D721Med (cell line): Measurements from ENCODE around the gene WSB1.

Experiments used
- DNase-seq: peaks from one replicate; pipeline ENCODE4 v3.0.0; 2011; ENCODE audit warnings: low spot score; ENCODE audit not compliant: insufficient read length
- FAIRE-seq: peaks from 2 replicates; lab custom pipeline; 2011; peaks lifted over from hg19 to GRCh38; lab: Jason Lieb, UNC
- CTCF ChIP-seq: IDR thresholded peaks from 2 replicates; pipeline ENCODE4 v1.5.1; 2012; ENCODE audit warnings: mild to moderate bottlenecking, control low read depth; ENCODE audit not compliant: insufficient read depth; ENCODE audit errors: missing control alignments

Gene WSB1

DNA sequence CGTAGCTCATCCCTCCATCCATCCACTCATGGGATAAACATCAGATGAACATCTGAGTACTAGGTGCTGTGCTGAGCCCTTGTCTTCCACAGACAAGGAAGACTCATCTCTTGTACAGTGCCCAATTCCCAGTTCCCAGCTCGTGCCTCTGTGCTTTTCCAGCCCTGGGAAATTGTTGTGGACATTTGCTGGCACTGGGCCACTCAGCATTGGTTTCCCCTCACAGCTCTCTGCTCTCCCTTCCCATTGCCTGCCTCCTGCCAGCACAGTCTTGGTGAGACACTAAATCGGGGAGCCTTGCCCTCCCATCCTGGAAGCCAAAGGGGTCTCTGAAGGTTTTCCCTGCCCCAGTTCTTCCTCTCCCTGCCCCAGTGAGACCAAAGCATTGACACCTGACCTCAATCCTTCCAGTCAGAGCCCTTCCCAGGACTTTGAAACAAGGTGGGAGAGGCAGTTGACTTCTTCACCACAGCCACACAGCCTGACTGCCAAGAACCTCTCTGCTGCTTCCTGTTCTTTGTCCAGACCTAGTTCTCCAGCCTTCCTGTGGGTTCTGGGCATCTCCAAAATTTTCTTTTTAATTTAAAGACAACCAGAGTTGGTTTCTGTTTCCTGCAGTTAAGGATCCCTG, 50.2 kb downstream of the WSB1 start:
- TF ChIP-seq CTCF = no peak
- DNase-seq = no peak
- FAIRE-seq = no peak

DNA sequence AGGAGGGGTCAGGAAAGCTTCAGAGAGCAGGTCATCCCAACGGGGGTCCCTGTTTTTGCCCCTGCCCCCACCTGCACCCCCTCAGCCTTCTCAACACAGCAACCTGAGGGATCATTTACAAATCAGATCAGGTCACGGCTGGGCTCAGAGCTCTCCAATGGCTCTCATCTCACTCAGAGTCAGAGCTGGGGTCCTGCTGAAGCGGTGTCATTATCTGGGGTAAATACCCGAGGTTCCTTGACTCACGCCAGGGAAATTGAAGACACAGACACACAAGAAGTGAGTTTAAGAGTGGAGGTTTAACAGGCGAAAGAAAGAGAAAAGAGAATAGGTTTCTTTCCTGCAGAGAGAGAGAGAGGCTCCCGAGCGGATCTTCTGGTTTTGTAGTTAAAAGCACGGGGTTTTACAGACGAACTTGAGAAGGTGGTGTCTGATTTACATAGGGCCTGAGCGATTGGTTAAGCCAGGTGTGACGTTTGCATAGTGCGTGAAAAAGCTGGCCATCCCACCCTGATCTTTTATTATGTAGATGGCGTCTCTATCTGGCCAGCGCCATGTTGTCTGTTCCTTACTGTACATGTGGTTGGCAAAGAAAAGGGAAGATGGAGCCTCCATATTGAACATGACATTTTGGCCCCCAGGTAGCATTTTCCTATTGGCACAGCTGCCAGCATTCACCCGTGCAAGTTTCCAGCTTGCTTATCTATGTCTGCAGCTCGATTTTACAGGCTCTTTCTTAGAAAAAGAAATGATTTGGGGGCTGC, 51.4 kb downstream of the WSB1 start:
- no peak for TF ChIP-seq CTCF
- DNase-seq (no peak), FAIRE-seq (no peak)

GRCh38 chr17:27346228-27346899, 52.5 kb downstream of the WSB1 start:
- TF ChIP-seq CTCF = no peak
- DNase-seq = no peak
- FAIRE-seq = no peak

- DNase-seq (no peak), FAIRE-seq (no peak)
- no peak for TF ChIP-seq CTCF
Observed at GRCh38 chr17:27348196-27348595, 54.3 kb downstream of the WSB1 start.

DNA sequence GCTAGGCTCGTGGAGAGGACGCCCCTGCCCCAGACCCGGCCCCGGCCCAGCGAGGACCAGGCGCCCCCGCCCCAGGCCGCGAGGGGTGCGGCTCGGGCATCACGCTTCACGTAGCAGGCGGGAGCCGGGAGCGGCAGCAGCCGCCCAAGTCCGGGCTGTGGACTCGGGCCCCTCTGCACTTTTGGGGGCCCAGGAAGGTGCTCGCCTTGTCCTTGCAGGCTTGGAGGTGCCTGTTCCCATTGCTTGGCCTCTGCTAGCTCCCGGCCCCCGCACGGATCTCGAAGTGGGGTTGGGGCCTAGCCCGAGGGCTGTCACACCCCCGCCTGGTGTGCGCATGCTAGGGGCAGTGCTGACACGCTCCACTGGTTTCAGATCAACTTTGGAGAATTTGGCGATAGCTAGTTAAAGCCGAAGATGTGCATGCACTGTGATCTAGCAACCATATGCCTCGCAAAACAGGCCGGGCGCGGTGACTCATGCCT, 55.7 kb downstream of the WSB1 start:
- TF ChIP-seq CTCF = no peak
- DNase-seq (no peak), FAIRE-seq (no peak)

- no peak for TF ChIP-seq CTCF
- no peak for FAIRE-seq
- DNase-seq = no peak
Observed at GRCh38 chr17:27351759-27352158, 57.8 kb downstream of the WSB1 start.
